Stimulated activated CD4-positive, alpha-beta T cell treated with anti-CD3 and anti-CD28 coated beads, Interleukin-4, amount 100 ng/mL, for 24 hours (primary cell): ENCODE measurements around the gene RHO.
"Not testable (repeated sequence)": the region's sequence is repeated elsewhere in the genome, so short reads cannot be mapped to it uniquely, and the experiment has no call there.

Experiments used
- DNase-seq: peaks from one replicate; pipeline ENCODE4 v3.0.0-alpha.2; 2020

Gene RHO

GRCh38 chr3:129500334-129500658 is 28.1 kb upstream of the RHO start:
- DNase-seq: no peak

DNA sequence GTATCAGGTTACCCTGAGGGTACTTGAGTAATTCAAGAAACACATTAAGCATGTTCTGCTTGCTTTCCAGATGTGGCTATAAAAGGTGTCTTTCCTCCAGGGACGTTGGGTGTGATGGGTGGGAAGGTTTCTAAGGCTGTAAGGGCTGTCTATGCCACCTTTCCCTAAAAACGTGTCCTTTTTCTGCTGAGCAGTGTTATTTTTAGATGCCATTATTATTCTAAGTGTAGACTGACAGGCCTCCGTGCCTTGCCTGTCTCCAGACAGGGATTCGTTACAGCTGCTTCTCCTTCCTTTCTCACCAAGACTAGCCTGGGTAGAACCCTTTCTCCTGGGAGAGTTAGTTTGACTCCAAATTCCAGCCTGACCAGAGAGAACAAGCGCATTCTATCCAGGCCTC is 26.8 kb upstream of the RHO start:
- DNase-seq: no peak

DNA sequence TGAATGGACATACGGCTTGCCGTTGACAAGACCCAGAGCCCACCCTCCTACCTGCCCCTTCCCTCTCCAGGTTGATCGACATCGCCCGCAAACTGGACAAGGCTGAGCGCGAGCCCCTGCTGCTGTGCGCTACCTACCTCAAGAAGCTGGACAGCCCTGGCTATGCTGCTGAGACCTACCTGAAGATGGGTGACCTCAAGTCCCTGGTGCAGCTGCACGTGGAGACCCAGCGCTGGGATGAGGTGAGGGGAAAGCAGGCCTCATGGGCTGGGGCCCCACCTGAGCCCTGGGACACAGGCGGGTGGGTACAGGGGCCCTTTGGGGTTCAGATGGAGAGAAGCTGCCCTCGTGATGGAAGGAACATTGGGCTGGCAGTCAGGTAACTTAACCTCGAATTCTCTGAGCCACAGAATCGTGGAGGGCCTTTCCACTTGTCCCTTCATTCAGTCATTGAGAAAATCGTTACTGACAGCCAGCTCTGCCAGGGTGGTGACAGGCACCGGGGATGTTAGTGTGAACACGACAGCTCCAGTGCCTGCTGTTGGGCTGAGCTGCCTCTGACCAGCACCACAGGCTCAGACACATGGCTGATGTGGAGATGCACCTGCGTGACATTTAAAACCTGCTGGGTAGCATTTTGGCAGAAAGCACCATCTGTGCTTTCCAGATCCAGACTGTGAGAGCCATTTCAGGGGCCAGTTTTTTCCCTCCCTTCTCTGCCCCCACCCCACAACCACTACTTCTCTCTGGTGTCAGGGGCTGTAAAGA is 25.6 kb upstream of the RHO start:
- DNase-seq: no peak

DNA sequence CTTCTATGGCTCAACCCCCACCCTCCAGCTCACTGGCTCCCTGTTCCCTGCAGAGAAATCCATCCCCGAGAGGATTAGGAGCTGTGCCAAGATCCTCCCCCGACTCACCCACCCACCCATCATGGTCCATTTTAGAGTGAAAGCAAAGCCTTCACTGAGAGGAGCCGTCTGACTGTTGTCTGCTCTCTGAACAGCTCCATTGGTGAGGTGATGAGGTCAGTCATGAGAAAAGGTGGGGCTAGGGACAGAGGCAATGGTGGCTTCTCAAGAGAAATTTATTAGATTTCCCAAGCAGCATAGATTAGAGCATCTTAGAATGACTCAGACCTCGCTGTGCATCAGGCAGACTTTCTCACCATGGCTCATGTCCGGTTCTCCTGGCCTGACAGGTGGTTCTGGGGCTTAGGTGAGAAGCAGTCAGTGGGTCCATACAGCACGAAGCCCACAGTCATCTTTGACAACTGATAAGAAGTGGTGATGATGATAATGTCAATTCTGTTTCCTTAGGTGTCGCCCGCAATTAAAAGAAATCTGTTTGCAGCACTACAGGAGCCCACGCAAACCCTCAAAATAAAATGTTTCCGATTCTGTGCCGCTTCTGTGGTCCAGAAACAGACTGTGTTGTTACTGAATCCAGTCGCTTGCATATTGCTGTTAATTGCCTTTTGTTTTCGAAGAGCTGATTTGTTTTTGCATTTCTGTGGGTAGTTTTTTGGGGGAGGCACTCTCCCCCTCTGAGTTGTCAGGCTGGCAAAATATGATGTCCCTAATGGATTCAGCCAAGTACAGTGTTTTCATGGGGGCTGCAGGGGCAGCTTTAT is 24.8 kb upstream of the RHO start:
- DNase-seq: no peak

GRCh38 chr3:129504471-129505100 is 23.9 kb upstream of the RHO start:
- DNase-seq: no peak

GRCh38 chr3:129505341-129505740 is 23.1 kb upstream of the RHO start:
- DNase-seq: no peak

DNA sequence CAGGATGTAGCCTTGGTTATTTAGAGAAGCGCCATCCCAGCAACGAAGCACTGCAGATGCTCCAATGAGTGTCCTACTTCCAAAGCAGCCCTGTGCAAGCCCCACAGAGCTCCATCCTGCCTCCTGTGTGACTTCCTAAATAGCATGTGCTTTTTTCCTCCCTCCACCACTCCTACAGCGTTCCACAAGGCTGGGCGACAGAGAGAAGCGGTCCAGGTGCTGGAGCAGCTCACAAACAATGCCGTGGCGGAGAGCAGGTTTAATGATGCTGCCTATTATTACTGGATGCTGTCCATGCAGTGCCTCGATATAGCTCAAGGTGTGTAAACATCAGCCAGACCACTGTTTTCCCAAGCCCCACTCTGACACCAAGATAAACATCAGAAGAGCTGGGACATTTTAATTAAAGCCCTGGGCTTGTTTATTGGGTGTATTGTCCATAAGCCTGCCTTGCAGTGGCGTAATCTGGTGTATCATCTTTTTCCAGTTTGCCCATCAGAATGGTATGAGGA is 22.2 kb upstream of the RHO start:
- DNase-seq: no peak

- no peak for DNase-seq
Measured at GRCh38 chr3:129507181-129507831, 21.1 kb upstream of the RHO start.

- no peak for DNase-seq
Measured at GRCh38 chr3:129512595-129512994, 15.8 kb upstream of the RHO start.

DNA sequence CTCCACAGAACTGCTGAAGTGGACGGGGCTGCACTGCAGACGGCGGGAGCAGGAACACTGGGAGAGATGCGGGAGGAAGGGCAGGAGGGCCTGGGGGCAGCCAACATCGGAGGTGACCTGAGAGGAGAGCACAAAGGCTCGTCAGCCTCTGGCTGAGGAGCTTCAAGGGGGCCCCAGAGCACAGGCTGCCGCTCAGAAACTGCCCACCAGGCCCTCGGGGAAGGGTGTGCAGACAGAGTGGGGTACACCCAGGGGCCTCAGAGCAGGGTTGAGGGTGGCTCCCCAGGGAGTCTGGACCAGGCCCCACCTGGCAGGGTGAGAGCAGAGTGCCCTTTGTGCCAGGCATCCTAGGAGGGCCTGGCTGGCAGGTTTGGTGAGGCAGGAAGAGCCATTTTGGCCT is 14.7 kb upstream of the RHO start:
- DNase-seq: no peak

GRCh38 chr3:129514110-129514509 is 14.3 kb upstream of the RHO start:
- DNase-seq: no peak

DNA sequence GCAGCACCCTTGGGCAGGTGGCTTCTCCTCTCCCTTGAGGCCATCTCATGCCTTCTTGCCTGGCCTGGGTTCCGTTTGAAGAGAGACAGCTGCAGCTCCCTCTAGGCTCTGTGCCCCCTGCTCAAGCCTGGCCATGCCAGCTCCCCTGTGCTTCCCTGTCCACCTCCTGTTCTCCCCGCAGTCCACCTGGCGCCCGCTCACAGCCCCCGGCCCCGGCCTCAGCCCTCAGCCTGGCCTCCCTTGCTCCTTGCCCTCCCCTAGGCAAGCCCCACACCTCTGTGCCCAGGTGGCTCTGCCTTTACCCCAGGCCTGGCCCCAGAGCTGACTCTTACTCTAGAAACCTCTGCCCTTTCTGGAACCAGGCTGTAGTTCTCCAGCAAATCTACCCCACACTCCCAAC is 13.9 kb upstream of the RHO start:
- no peak for DNase-seq

DNA sequence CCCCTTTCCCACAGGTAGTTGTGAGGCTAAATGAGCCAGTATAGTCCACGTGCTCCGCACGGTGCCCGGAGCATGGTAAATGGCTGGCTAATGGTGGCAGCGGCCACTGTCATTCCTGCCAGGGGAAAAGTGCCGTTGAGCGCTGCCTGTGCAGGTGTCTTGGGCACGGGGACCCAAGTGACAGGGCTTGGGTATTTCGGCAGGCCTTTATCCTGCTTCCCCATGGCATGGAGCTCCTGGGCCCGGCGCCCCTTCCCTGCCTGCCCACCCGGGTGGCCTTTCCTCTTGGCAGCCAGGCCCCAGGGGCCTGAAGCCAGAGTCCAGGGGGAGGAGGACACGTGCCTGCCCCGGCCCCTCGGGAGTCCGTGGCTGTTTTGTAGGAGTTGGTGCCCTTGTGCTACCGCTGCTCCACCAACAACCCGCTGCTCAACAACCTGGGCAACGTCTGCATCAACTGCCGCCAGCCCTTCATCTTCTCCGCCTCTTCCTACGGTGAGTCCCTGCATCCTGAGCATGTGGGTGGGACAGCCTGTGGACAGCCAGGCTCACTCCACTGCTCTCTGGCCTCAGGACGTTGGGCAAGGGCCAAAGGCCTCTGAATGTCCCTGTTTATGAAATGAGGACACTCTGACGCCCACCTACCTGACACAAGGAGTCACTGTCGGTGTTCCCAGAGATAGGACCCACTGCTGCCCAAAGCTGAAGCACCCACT is 13.2 kb upstream of the RHO start:
- DNase-seq: not testable (repeated sequence)

- not testable (repeated sequence) for DNase-seq
Measured at GRCh38 chr3:129515821-129516432, 12.5 kb upstream of the RHO start.

DNA sequence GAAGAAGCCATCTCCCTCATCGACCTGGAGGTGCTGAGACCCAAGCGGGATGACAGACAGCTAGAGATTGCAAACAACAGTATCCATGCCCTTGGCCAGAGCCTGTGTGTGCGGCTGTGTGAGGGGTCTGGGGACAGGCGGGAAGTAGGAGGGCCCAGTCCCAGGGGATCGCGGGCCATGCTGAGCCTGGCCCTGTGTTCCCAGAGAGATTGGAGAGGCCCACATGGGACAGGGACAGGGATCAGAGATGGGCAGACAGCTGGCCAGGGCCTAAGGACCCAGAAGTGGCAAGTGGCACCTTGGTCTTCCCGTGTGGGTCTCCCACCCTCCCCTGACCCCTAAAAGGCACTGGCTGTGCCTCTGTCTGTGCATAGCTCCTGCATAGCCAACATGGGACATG is 10.9 kb upstream of the RHO start:
- DNase-seq: no peak

DNA sequence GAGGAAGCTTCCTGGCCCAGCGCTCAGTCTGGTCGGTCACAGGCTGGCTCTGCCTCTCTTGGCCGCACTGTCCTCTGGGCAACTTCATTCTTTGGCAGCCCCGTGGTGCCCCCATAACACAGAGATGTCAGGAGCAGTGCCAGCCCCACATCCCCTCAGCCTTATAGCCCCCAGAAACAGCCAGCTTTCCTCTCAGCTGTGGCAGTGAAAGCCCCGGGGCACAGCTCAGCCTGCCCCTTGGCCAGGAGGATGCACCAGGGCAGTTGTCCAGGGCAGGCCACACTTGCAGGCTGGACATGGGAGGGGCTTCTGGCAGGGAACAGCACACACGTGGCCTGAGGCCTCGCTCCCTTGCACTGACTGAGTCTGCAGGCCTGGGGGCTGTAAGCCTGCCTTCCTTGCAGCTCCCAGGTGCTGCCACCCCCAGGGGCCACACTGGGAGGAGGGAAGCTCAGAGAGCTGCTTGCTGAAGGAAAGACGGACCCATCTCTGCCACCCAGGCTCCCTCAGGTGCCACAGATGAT is 10.3 kb upstream of the RHO start:
- DNase-seq: no peak

- no peak for DNase-seq
Measured at GRCh38 chr3:129518581-129518980, 9.9 kb upstream of the RHO start.

GRCh38 chr3:129519449-129519848 is 9.0 kb upstream of the RHO start:
- DNase-seq: no peak

DNA sequence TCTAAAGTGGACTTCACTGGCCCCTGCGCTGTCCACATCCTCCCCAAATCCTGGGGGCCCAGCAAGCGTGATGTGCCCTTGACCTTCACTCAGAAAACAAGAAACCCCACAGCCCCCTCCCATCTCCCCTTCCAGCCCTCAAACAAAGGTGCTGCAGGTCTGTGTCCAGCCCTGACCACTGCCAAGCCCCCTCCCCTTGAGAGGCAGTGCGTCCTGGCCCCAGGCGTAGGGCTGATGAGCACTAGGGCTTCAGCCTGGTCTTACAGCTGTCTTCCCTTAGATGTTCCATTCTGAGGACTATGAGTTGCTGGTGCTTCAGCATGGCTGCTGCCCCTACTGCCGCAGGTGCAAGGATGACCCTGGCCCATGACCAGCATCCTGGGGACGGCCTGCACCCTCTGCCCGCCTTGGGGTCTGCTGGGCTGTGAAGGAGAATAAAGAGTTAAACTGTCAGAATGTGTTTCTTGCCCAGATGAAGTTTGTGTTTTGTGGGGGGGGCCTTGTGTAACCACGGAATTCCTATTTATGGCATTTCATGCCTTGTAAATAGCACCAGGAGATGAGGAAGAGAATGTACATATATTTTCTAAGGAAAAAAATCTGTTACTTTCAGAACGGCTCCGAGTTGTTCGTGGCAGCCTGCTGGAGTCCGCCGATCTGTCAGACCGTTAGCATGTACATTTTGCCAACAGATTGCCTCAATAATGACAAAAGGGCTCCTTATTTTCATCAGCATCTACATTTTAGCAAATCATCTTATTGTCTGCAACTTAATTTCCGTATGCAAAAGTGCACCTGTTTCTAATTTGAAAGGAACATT is 8.3 kb upstream of the RHO start:
- no peak for DNase-seq

DNA sequence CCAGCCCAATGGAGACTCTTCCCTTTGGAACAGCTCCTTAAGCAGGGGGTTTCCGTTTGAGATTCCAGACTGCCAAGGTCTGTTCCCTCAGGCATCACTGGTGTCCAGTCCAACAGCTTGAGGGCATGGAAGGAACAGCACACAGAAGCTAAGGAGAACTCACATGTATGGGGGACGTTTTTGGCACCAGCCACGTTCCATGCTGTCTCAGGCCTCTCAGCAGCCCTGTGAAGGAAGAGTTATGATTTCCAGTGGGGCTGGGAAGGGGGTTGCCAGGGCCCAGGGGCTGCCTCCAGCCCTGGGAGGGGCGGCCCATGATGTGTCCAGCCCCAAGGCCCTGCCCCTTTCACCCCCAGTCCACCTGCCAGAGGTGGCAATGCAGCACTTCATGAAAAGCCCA is 7.5 kb upstream of the RHO start:
- DNase-seq: no peak

GRCh38 chr3:129521611-129522010 is 6.8 kb upstream of the RHO start:
- no peak for DNase-seq
